SK-N-MC (cell line): ENCODE measurements around the gene HOXD8.

ENCODE experiments used
- FOXP2 ChIP-seq: optimal IDR thresholded peaks from 2 replicates; pipeline ENCODE3; 2011; ENCODE audit warnings: mild to moderate bottlenecking, moderate library complexity; ENCODE audit not compliant: insufficient read depth; ENCODE audit errors: extremely low read length, control extremely low read depth
- POLR2AphosphoS5 ChIP-seq: IDR thresholded peaks from 2 replicates; pipeline ENCODE4 v1.6.1; 2012; ENCODE audit warnings: mild to moderate bottlenecking, low read depth, low read length, borderline replicate concordance

DNA sequence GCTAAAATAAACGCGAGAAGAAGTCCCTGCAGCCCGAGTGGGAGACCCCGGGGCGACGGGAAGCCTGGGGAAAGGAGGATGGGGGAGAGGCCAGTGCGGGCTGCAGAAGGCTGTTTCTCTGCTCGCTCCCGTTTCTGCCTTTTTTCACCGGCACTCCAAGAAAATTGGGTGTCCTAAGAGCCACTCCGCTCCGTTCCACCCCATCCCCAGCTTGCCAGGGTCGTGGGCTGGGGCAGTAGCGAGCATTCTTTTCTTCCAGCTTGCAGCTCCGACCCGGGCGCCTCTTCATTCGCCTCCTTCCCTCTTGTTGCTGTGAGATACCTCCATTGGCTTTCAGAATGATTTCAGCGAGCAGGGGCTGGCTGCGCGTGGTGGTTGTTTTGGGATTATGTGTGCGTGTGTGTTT lies 28.7 kb downstream of the HOXD8 start:
- TF ChIP-seq POLR2AphosphoS5 (no peak), FOXP2 (no peak)
